Small intestine (tissue), 7 donors: Measurements from ENCODE around the gene CCDC30. TPM values are rescaled to one million over a fixed set of nuclear protein-coding genes. Genes with fewer than 3 reads are reported as not detected.
"Not testable (repeated sequence)": the region's sequence is repeated elsewhere in the genome, so short reads cannot be mapped to it uniquely, and the experiment has no call there.

Experiments
- DNase-seq, 2 donors: peaks; one replicate each; pipeline versions ENCODE4 v3.0.0 to v3.0.0-alpha.2; 2013
- FAIRE-seq: peaks from 2 replicates; lab custom pipeline; 2012; peaks lifted over from hg19 to GRCh38; lab: Jason Lieb, UNC
- H3K27ac ChIP-seq, 3 donors: one replicate each; pipeline ENCODE4 v1.5.1; 2013; ENCODE audit warnings: low read length in 2 of 3, mild to moderate bottlenecking in 2 of 3, control low read depth in 1 of 3, inconsistent platforms in 1 of 3, low read depth in 1 of 3, moderate library complexity in 1 of 3
- H3K27me3 ChIP-seq, 3 donors: one replicate each; pipeline ENCODE4 v1.6.1; 2013; ENCODE audit warnings: low read length in 3 of 3, inconsistent platforms in 1 of 3; ENCODE audit not compliant: control insufficient read depth in 3 of 3, insufficient read depth in 3 of 3
- H3K36me3 ChIP-seq, 3 donors: one replicate each; pipeline ENCODE4 v1.6.1; 2013; ENCODE audit warnings: low read length in 3 of 3, inconsistent platforms in 1 of 3, low read depth in 1 of 3, mild to moderate bottlenecking in 1 of 3, moderate library complexity in 1 of 3; ENCODE audit not compliant: control insufficient read depth in 3 of 3, insufficient read depth in 2 of 3
- H3K4me1 ChIP-seq, 3 donors: one replicate each; pipeline ENCODE4 v1.6.1; 2013; ENCODE audit warnings: low read length in 2 of 3, inconsistent platforms in 1 of 3, low read depth in 1 of 3, mild to moderate bottlenecking in 1 of 3, moderate library complexity in 1 of 3; ENCODE audit not compliant: control insufficient read depth in 3 of 3, insufficient read depth in 2 of 3
- H3K4me3 ChIP-seq, 3 donors: one replicate each; pipeline ENCODE4 v1.5.1; 2013; ENCODE audit warnings: low read length in 3 of 3, control low read depth in 1 of 3, inconsistent platforms in 1 of 3, low read depth in 1 of 3, mild to moderate bottlenecking in 1 of 3, moderate library complexity in 1 of 3
- H3K9me3 ChIP-seq, 2 donors: one replicate each; pipeline ENCODE4 v1.6.1; 2013; ENCODE audit warnings: low read depth in 1 of 2, low read length in 1 of 2; ENCODE audit not compliant: control insufficient read depth in 2 of 2, insufficient read depth in 1 of 2
- WGBS, 3 donors: extraction: QIAGEN DNeasy Blood & Tissue Kit; methylation state at CpG; one replicate each; pipeline ENCODE4 v1.1.7; 2013; 5-methylcytosine and 5-hydroxymethylcytosine counted together
- polyA plus RNA-seq, 4 donors: library from polyadenylated mRNA; stranded (reverse) in 3 of 4; unstranded in 1 of 4; fragments of 200-250 nt in 3 of 4; fragments of 120-200 nt in 1 of 4; gene quantifications; one replicate each; pipeline versions ENCODE4 v1.2.1 to v1.2.3, GENCODE V29; 2013
- donor health status: healthy with polysubstance abuse.
- donor health status: control.
- donor health status: control.
- donor health status: Bipolar disorder and iron deficiency.
- donor health status: healthy.

The CCDC30 gene
- polyA plus RNA-seq, 4 donors = 0.67 to 4.4 (median 0.84) TPM

DNA sequence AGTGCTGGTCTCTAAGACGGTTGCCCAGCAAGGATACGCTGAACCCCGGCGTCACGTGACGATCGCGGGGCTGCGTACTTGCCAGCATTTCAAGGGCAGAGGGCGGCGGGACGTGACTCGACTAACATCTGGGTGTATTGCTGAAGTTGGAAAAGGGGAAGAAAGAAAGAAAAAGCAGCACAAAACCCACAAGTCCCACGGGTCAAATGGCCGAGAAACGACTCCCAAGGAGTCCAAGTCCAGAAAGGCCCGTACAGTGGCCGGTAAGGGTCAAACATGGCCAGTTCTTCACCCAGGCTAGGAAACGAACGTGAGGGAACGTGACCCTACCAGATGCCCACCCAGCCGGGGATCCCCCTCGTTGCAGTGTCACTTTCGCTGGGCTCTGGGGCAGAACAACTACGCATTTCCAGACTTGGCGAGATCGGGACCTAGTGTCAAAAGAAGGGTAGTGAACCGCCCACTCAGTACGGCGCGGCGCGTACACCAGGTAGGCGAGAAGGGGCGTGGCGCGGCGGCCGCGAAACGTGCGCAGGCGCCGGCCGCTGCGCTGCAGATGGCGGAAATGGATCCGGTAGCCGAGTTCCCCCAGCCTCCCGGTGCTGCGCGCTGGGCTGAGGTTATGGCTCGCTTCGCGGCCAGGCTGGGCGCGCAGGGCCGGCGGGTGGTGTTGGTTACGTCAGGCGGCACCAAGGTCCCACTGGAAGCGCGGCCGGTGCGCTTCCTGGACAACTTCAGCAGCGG lies 6.9 kb upstream of the CCDC30 start, which contains the start of the genes PPCS and ZMYND12:
TSS of gene PPCS (plus strand) at position 534 of the 744 bp plus-strand sequence. CDS start at position 557, 23 bp downstream.
TSS of gene ZMYND12 (minus strand) at position 13 of the 744 bp plus-strand sequence. CDS start 25 bp downstream, outside the sequence.
- peaks cover 0 to 7% (median 3%) of the 10 kb centered on the region in 3 donors for H3K36me3 ChIP-seq
- 0% methylated on average over 43 to 66 of the region's 66 CpGs for WGBS, 3 donors
- peak within 1 kb of the TSS; percentile 75 to 93 (median 87) for H3K4me3 ChIP-seq
- DNase-seq = peak; percentile 87 to 97
- no peaks in the 10 kb centered on the region for H3K9me3 ChIP-seq
- no peaks in the 10 kb centered on the region for H3K27me3 ChIP-seq
- H3K27ac ChIP-seq = peak within 1 kb of the TSS; percentile 94 to 98 (median 94)
- H3K4me1 ChIP-seq = peaks cover 3 to 24% (median 4%) of the 10 kb centered on the region in 3 donors
- no peak for FAIRE-seq

GRCh38 chr1:42456754-42457089 lies 6.4 kb upstream of the CCDC30 start:
- peak overlapping the region; percentile 94 to 98 (median 94) for H3K27ac ChIP-seq
- no peak for FAIRE-seq
- H3K4me3 ChIP-seq = peak overlapping the region; percentile 75 to 93 (median 87)
- H3K9me3 ChIP-seq = no peaks in the 10 kb centered on the region
- peaks cover 3 to 24% (median 4%) of the 10 kb centered on the region in 3 donors for H3K4me1 ChIP-seq
- peaks cover 0 to 7% (median 3%) of the 10 kb centered on the region in 3 donors for H3K36me3 ChIP-seq
- no peaks in the 10 kb centered on the region for H3K27me3 ChIP-seq
- 0 to 1% (median 0%) methylated on average over 22 to 23 of the region's 23 CpGs for WGBS, 3 donors
- peak in 1 of 2 donors; percentile 76 for DNase-seq

GRCh38 chr1:42461196-42461595 lies 1.9 kb upstream of the CCDC30 start:
- DNase-seq (peak; percentile 43 to 58), FAIRE-seq (no peak)
- Histone ChIP-seq H3K4me3 (no peak overlapping the region), H3K9me3 (no peaks in the 10 kb centered on the region), H3K27me3 (no peaks in the 10 kb centered on the region), H3K27ac (no peak overlapping the region), H3K4me1 (peaks cover 3 to 26% (median 4%) of the 10 kb centered on the region in 3 donors), H3K36me3 (peaks cover 0 to 7% (median 3%) of the 10 kb centered on the region in 3 donors)
- 76 to 86% (median 83%) methylated on average over 2 of the region's 2 CpGs for WGBS, 3 donors

DNA sequence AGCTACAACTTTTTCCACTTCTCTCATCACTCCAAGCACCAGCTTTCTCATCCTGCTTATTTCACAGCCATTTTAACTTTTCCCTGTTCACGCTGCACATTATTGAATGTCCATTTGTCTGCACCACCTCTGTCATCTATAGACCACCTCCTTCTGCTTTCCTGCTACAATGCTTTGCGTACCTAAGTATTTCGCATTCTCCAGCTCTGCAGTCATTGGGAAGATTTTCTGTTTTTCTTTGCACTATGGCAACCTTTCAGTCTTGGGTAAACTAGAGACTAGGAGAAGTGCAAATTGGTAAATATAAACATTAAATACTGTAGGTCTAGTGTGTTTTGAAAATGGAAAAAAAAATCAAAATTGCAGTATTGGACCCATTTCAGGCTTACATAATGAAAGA lies 835 bp downstream of the CCDC30 start:
- 80 to 93% (median 92%) methylated on average over 3 of the region's 3 CpGs for WGBS, 3 donors
- Histone ChIP-seq H3K4me1 (peaks cover 0 to 16% (median 0%) of the 10 kb centered on the region in 3 donors), H3K27ac (peak overlapping the region in 1 of 3 donors; percentile 71), H3K4me3 (peak overlapping the region in 1 of 3 donors; percentile 70), H3K9me3 (no peaks in the 10 kb centered on the region), H3K36me3 (peaks cover 0 to 4% (median 0%) of the 10 kb centered on the region in 3 donors), H3K27me3 (no peaks in the 10 kb centered on the region)
- DNase-seq (no peak), FAIRE-seq (no peak)

DNA sequence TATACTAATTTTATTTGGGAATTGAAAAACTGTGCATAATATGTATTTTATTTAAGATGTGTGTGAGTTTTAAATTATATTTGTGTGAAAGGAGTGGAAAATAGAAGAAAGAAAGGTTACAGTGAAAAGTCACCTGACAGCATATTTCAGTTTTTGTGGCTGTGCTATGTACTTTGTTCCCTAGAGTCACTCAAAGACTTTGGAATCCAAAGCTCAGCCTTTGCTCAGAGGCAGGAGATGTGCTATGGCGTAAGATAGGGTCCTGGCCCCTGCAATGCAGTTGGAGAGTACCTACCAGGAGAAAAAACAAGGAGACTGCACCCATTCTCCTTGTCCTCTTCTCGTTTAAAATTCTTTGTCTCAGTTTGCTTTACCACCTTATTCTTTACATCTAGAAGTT lies 2.9 kb downstream of the CCDC30 start:
- Histone ChIP-seq H3K27ac (peak overlapping the region in 1 of 3 donors; percentile 83), H3K9me3 (no peaks in the 10 kb centered on the region), H3K4me3 (no peak overlapping the region), H3K36me3 (no peaks in the 10 kb centered on the region), H3K27me3 (no peaks in the 10 kb centered on the region), H3K4me1 (peaks cover 0 to 13% (median 0%) of the 10 kb centered on the region in 3 donors)
- DNase-seq (peak; percentile 21 to 78), FAIRE-seq (no peak)
- WGBS, 3 donors = 61 to 76% (median 71%) methylated on average over 2 of the region's 2 CpGs

GRCh38 chr1:42469727-42470126 lies 6.6 kb downstream of the CCDC30 start:
- Histone ChIP-seq H3K27me3 (no peaks in the 10 kb centered on the region), H3K4me3 (no peak overlapping the region), H3K9me3 (no peaks in the 10 kb centered on the region), H3K36me3 (no peaks in the 10 kb centered on the region), H3K27ac (no peak overlapping the region), H3K4me1 (peaks cover 0 to 7% (median 0%) of the 10 kb centered on the region in 3 donors)
- FAIRE-seq (no peak), DNase-seq (no peak)
- WGBS, 3 donors = 88 to 91% (median 91%) methylated on average over 2 of the region's 2 CpGs

DNA sequence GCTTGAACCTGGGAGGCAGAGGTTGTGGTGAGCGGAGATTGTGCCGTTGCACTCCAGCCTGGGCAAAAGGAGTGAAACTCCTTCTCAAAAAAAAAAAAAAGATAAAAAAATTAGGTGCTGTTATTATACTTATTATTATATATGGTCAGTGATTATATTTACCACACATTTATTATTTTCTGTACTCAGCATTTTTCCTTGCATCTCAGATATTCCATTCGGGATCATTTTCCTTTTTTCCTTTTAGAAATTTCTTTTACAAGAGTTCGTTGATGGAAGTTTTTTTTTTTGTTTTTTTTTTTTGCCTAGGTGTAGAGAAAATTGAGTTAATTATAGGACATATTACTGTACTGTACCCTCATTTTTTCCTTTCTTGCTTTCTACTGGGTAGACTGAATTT lies 13.5 kb downstream of the CCDC30 start:
- H3K36me3 ChIP-seq = peaks cover 0 to 5% (median 0%) of the 10 kb centered on the region in 3 donors
- no peak overlapping the region for H3K27ac ChIP-seq
- H3K4me1 ChIP-seq = no peaks in the 10 kb centered on the region
- no peak for FAIRE-seq
- 86 to 92% (median 90%) methylated on average over 4 of the region's 4 CpGs for WGBS, 3 donors
- H3K4me3 ChIP-seq = no peak overlapping the region
- no peaks in the 10 kb centered on the region for H3K27me3 ChIP-seq
- H3K9me3 ChIP-seq = no peaks in the 10 kb centered on the region
- DNase-seq = no peak

- H3K27me3 ChIP-seq, FAIRE-seq, H3K9me3 ChIP-seq, DNase-seq, H3K36me3 ChIP-seq, H3K27ac ChIP-seq, H3K4me3 ChIP-seq, H3K4me1 ChIP-seq: not testable (repeated sequence)
- WGBS, 3 donors = 82 to 85% (median 82%) methylated on average over 4 of the region's 4 CpGs
Observed at GRCh38 chr1:42477354-42477753, 14.3 kb downstream of the CCDC30 start.
